GM18517 (cell line): ENCODE data around the gene EPN3.

ENCODE experiments used
- ATAC-seq: cut with Tn5 transposase; IDR thresholded peaks from one replicate; pipeline ENCODE4 v1.9.1; 2021; ENCODE audit warnings: mild to moderate bottlenecking, moderate library complexity; ENCODE audit not compliant: unreplicated experiment

The EPN3 gene

DNA sequence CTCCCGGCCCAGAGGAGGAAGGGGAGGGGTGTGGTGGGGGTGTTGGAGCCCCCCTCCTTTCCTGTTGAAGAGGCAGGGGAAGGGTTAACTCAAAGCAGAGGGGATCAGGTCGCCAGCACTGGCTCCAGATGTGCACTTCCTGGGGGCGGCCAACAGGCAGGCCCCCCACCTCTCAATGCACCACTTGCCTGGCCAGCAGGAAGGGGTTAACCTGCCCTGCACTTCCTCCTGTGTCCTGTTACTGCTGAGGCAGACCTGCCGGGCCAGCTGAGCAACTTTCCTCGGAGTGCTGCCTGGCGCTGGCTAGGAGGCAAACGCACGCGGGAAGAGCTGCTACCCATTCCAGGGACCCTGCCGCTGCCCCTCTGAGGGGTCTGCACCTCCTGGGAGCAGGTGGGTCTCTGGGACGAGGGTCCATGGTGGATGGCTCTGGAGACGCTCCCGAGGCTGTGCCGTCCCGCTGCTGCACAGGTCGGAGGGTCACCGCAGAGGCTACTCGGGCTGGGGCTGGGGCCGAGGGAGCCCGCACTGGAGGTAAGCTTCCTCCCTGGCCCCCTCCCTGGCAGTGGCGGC, at the start of gene EPN3:
Gene EPN3, plus strand, starts transcription at position 284 of the 573 bp plus-strand sequence. CDS start 3,822 bp downstream, outside the sequence.
- no peak for ATAC-seq

DNA sequence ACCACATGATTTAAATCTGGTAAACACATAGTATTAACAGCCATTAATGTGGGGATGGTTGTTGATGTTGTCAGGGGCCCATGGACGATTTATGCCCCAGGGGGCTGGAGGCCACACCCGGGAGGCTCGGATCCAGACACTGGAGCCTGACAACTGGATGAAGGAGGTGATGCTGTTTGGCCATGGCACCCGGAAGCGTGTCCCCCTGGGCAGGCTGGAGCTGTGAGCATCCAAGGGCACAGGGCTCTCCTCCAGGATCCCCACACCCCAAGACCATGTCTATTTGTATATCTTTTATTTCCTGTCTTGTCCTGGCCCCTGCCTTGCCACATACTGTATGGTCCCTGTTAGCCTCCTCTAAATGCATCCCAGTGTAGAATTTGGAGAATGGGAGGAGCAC, 49.3 kb upstream of the EPN3 start:
- no peak for ATAC-seq

DNA sequence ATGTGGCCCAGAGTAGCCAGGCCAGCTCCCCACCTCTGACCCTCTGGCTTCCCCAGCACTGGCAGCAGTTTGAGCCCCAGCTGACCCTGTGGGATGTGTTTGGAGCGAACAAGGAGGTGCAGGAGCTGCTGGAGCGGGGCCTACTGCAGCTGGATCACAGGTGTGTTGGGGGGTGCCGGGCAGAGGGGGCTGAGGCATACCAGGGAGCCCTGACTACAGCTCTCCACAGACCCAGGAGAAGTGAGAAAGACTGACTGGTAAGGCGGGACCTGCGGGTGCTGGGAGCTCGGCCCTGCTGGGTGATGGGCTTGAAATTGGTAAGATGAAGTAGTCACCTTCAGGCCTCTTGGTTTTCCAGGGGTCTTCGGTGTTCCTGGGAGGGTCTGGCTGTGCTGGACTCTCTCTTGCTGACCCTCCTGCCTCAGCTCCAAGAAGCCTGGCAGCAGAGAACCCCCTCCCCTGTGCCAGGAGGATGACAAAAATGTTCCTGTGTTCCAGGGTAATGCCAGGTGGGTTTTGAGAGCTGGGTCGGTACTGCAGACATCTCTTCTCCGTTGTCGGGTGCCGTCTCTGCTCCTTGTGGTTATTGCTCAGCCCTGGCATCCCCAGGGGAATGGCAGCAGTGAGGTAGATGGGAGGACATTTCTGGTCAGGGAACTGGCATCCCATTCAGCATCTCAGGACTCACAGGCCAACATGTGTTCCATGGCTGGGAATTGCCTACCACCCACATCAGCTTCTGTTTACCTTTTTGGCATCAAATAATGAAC, 48.0 kb upstream of the EPN3 start:
- no peak for ATAC-seq

DNA sequence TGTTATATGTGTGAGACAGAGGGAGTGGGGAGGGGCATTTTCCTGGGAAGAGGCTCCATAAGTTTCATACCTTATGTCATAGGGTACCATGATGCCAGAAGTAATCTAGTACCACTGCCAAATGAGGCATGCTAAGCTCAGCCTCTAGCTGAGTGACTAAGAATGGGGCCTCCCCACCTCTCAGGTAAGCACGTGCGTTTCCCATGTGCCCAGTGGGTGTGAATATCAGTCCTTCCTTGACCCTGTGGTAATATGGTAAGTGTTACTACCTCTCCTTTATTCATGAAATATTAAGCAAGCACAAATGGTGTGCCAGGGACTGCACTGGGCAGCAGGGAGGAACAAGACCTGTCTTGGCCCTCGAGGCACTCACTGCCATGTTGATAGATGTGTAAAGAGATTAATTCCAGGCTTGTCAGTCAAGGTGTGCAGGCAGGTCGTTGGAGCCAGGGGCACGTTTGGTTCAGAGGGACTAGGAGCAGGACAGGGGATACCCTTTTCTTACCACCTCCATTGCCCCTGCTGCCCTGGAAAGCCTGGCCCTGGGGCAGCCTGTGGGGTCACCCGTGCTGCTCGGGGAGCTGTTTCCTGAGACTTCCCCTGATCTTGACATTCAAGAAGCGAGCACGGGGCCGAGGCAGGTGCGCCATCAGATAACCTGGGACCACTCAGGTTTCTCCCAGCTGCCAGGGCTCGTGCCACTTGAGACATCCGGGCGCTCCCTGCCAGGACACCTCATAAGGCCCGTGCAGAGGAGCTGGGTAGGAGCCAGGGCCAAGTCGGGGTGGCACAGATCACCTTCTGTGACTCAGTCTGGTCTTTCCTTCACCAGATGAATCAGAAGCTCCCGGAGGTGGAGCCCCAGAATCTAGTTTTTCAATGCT, 45.1 kb upstream of the EPN3 start:
- no peak for ATAC-seq

DNA sequence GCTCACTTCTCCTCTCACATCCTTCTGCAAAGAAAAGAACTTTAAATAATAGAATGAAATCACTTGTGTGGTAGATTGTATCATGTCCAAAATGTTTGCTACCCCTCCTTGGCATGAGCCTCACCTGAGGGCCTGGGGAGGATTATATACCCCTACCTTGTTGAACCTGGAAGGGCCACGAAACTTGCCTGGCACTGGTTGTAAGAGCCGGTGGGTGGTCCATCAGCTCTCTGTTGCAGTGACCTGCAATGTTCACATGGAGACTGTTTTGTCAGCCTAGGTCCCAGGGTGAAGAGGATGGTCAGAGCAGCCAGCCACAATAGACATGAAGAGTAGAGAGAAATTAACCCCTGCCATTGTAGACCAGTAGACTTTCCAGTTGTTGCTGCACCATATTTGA, 43.7 kb upstream of the EPN3 start:
- no peak for ATAC-seq

DNA sequence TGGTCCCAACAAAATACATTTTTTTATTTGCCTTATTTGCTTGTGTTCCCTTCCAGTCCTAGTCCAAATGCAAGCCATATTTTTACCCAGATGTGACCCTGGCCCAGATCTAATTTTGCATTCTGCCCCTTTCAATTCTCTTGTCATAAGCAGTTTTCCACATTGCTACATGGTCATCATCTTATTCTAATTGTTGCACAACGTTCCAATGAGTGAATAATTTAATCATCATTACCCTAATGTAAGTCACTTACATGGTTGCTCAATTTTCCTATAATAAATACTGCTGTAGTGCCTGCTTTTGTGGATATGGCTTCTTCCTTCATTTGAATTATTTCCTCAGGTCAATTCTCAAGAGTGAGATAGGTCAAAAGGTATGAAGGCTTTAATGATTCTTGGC, 41.0 kb upstream of the EPN3 start:
- no peak for ATAC-seq

DNA sequence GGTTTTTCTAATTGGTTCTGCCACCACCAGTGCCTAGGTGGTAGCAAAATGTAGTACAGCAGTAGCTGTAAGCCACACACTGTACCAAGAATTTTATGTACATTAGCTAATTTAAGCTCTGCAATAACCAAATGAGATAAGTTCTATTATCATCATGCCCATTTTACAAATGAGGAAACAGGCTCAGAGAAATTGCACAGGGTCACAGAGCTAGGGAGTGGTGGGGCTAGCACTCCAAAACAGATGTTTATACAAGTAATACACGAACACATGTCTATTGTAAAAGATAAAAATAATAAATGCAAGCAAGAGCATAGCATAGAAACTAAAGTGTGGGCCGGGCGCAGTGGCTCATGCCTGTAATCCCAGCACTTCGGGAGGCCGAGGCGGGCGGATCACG, 40.3 kb upstream of the EPN3 start:
- ATAC-seq = no peak

DNA sequence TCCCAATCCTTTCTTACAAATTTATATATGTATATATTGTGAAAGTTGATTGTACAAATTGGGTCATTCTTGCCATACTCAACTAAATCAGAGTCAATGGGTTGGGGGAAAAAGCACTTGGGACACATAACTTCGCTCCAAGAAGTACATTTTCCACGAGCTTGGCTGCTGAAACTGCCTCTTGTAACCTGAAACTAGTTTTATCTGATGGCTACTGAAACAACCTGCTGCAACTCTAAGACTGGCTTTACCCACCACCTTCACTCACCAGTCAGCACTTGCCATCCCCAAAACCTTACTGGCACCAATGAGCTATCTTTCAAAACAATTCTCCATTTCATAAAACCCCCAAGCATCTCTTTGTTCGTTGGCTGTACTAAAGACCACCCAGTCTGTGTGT, 38.8 kb upstream of the EPN3 start:
- no peak for ATAC-seq

DNA sequence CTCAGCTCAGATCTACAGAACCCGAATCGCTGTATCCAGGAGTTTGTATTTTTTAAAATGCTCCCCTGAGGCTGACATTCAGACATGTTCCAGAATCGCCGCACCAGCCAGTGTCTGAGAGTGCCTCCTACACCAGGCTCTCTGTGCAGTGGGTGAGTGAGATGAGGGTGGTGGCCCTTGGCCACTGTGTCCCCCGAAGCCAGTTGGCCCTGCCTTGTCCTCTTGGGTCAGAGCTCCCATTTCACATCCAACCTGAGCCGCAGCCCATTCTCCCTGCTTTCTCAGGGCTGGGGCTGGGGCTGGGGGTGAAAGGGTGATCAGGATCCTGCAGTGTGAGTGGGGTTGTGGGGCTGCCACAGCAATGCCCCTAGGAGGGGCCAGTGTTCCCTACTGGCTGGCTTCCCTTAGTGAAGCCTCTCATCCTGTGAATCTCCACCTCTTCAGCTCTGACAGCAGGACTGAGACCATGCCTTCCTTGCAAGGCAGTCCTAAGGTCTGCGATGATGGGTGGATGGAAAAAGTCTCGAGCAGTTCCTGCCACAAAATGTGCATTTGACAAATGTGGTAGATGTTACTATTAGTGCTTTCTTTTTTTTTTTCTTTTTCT, 37.2 kb upstream of the EPN3 start:
- ATAC-seq = no peak

DNA sequence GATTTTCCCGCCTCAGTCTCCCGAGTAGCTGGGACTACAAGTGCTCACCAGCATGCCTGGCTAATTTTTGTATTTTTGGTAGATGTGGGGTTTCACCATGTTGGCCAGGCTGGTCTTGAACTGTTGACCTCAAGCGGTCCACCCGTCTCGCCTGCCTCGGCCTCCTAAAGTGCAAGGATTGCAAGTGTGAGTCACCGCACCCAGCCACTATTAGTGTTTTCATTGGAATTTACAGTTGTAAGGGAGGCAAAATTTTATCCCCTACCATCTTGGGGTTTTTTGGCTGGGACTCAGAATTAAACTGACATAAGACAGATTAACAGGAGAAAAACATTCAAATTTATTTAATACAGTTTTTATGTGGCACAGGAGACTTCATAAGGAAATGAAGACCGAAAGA, 36.6 kb upstream of the EPN3 start:
- ATAC-seq = no peak

DNA sequence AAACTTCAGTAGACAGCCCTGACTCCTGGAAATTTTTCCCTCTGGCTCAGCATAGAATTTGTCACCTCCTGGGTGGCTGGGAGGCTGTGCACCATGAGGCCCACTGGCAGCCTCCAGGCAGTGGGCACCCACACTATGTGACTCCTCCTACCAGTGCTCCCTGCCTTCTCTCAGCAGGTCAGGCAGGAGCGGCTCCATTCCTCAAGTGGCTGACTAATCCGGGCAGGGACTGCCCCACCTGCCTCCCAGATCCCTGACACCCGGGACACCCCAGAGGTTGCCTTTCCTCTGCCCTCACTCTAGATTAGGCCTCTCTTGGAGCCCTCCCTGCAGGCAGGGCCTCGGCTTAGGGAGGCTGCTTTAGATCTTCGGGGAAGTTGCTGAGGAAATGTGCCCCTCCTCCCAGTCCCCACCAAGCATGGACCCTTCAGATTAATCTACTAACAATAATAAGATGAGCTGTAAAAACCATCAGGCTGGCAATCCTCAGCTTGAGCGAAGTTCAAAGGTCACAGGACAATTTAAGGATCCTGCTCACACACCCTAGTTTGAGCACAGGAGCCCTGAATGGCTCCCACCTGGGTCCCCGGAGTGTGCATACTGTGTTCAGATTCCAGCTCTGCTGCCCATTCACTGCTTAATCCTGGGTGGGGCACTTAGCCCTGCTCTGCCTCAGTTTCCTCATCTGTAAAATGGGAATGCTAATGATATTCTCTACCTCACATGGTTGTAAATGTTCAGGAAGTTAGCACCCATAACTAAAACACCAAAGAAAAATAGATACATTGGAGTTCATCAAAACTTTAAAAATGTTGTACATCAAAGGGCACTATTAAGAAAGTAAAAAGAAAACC, 34.3 kb upstream of the EPN3 start:
- ATAC-seq = no peak

DNA sequence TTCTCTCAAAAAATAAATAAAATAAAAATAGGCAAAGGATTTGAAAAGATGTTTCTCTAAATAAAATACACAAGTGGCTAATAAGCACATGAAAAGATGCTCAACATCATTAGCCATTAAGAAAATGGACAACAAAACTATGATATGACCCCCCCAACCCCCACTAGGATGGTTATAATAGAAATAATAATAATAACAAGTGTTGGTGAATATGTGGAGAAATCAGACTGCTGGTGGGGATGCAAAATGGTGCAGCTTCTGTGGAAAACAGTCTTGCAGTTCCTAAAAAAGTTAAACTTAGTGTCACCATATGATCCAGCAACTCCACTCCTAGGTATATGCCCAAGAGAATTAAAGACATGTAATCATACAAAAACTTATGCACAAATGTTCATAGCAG, 33.3 kb upstream of the EPN3 start:
- ATAC-seq = no peak

DNA sequence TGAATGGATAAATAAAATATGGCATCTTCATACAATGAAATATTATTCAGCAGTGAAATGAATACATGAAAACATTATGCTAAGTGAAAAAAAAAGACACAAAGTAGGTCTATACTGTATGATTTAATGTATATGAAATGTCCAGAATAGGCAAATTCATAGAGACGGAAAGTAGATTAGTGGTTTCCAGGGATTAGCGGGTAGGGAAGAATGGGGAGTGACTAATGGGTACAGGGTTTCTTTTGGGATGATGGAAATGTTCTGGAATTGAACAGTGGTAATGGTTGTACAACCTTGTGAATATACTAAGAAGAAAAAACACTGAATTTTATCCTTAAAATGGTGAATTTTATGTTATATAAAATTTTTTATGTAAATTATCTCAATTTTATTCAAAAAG, 32.8 kb upstream of the EPN3 start:
- ATAC-seq = no peak

DNA sequence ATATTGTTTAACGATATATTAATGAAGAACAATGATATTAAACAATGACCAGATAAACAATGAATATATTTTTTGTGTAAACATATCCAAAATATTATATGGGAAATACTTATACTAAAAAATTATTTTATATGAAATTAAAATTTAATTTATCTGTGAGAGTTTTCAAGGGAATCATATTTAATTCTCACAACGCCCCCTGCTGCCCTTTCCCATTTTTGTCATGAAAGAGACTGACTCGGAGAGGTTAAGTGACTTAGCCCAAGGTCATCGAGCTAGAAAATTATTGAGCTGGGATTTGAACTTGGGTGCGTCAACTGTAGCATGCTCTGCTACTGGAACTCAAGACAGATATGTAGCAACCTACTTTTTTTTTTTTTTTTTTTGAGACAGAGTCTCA, 31.5 kb upstream of the EPN3 start:
- ATAC-seq = no peak

DNA sequence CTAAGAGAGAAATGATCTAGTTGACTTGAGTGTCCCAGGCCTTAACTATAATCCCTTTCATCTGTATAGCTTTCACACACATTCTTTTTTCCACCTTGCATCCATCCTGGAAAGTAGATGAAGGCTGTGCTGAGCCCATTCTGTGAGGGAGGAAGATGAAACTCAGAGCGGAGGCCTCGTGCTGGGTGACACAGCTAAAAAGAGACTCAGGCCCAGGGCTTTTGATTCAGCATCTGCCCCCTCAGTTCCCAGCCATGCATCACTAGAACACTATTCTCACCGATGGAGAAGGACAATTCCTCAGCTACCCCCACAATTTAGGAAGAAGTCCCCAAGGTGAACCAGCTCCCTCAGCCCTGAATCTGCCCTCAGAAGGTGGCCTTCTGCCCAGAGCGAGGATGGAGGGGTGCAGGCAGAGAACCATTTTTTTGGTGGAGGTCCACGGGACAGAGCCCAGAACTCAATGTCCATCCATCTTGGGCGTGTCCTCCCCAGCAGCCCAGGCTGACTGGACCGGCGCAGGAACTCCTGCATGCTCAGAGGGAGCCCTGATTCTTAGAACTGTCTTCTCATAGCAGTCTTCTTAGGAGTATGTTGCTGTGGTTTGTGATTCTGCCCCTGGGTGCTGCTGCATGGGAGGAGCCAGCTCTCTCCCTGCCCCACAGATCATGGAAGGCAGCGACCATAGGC, 30.1 kb upstream of the EPN3 start:
- ATAC-seq = no peak

DNA sequence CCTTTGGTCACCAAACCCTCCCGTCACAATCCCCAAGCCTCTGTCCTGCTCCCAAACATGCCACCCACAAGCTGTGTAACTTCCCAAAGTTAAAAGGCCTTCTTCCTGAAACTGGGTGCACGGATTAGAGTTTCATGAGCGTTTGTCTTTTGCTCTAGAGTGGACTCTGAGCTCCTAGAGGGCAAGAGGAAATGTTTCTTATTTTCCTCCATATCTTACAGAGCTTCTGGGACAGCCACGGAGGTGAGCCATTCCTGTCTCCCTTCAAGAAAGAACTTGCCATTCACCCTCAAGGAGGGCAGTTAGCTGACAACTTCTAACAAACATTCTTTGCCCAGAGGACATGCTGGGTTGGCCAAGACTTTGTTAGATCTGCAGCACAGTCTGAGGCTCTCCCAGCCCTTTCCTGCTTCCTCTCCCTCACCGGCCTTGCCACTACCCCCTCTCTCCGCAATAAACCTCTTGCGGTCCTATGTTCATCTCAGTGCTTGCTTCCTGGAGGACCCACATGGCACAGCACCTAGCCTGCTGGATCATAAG, 26.9 kb upstream of the EPN3 start:
- no peak for ATAC-seq

DNA sequence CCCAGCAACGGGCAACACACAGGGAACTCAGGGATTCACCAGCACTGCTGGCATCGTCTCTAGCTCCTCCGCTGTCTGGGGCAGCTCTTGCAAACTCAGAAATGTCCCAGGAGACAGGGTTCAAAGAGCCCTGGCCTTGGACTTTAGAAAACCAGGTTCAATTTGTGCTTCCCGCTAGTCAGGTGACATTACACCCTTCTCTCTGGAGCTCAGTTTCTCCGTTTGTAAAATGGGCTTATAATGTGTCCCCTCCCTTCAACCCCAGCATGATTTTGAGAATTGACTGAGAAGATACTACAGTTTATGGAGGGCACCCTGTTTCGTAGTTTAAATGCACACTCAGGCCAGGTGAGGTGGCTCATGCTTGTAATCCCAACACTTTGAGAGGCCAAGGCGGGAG, 26.2 kb upstream of the EPN3 start:
- no peak for ATAC-seq

DNA sequence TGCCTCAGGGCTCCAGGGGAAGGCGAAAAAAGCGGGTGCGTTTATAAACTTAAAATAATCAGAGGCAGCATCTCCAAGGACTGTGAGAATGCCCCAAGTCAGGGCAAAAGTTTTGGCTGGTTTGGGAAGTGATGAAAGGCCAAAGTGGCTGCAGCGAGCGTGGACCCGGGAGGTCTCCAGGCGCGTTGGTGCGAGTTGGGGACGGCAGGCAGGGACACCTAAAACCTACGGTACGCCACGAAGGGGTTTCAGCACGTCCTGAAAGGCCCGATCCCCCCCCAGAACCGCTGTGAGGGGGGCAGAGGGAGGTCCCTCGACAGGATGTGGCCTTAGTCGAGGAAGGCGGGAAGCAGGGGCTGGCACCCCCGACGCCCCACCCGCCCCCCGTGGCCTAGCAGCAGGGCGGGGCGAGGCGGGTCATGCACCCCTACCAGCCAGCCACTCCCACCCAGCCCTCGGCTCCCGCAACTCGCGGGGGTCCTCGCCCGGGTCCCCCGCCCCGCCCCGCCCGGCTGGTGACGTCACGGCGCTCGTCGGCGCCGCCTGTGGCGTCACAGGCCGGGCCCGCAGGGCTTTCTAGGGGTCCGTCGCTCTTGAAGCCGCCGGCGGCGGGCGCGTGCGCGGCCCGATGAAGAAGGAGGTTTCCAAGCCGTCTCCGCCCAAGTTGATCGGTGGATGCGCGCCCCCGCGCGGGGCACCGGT, 24.5 kb upstream of the EPN3 start, which contains the start of gene MYCBPAP:
Gene MYCBPAP, plus strand, starts transcription at position 569 of the 702 bp plus-strand sequence. CDS start 236 bp downstream, outside the sequence.
- no peak for ATAC-seq
